GM23338 (cell line): ENCODE data around the gene TBC1D16. TPM values are rescaled to one million over a fixed set of nuclear protein-coding genes. Genes with fewer than 3 reads are reported as not detected.

Experiments used
- ATAC-seq: fragments of 200-7000 bp; cut with Tn5 transposase; 3 replicates; pipeline ENCODE4 v1.9.1; 2020
- DNase-seq: peaks from one replicate; pipeline ENCODE4 v3.0.0-alpha.2; 2015; ENCODE audit warnings: low spot score
- H2AFZ ChIP-seq: fragments of 200-600 bp; sonication (generic); 2 replicates; pipeline ENCODE4 v1.8.0; 2016; ENCODE audit warnings: antibody characterized with exemption, mild to moderate bottlenecking, moderate library complexity
- H3F3A ChIP-seq: fragments of 200-600 bp; sonication (generic); replicated peaks from 2 replicates; pipeline ENCODE4 v1.8.0; 2017; ENCODE audit warnings: antibody characterized with exemption, mixed run types, low read depth
- H3K27ac ChIP-seq: fragments of 200-600 bp; sonication (generic); 2 replicates; pipeline ENCODE4 v1.6.1; 2016; ENCODE audit warnings: low read depth
- H3K27me3 ChIP-seq: fragments of 200-600 bp; sonication (generic); 2 replicates; pipeline ENCODE4 v1.8.0; 2016; ENCODE audit warnings: mild to moderate bottlenecking, mixed run types, moderate library complexity; ENCODE audit not compliant: insufficient read depth
- H3K36me3 ChIP-seq: fragments of 200-600 bp; sonication (generic); 2 replicates; pipeline ENCODE4 v1.8.0; 2016; ENCODE audit warnings: mild to moderate bottlenecking; ENCODE audit not compliant: insufficient read depth
- H3K4me1 ChIP-seq: fragments of 200-600 bp; sonication (generic); 2 replicates; pipeline ENCODE4 v1.8.0; 2016; ENCODE audit warnings: mild to moderate bottlenecking, moderate library complexity; ENCODE audit not compliant: insufficient read depth
- H3K4me2 ChIP-seq: fragments of 200-600 bp; sonication (generic); 2 replicates; pipeline ENCODE4 v1.7.1; 2017; ENCODE audit warnings: mixed run types
- H3K4me3 ChIP-seq: fragments of 200-600 bp; sonication (generic); 2 replicates; pipeline ENCODE4 v1.6.1; 2016; ENCODE audit warnings: mixed run types
- H3K79me2 ChIP-seq: fragments of 200-600 bp; sonication (generic); replicated peaks from 2 replicates; pipeline ENCODE4 v1.8.0; 2017; ENCODE audit warnings: mild to moderate bottlenecking; ENCODE audit not compliant: insufficient read depth
- H3K9me2 ChIP-seq: fragments of 200-600 bp; sonication (generic); 2 replicates; pipeline ENCODE4 v1.8.0; 2017; ENCODE audit not compliant: insufficient read depth
- H4K20me1 ChIP-seq: fragments of 200-600 bp; sonication (generic); replicated peaks from 2 replicates; pipeline ENCODE4 v1.8.0; 2017; ENCODE audit warnings: mild to moderate bottlenecking; ENCODE audit not compliant: insufficient read depth
- H3K27ac Mint-ChIP-seq: 2 replicates; pipeline ENCODE4 v1.8.0; 2020; ENCODE audit warnings: inconsistent platforms, mild to moderate bottlenecking, moderate library complexity, mixed read lengths
- H3K27me3 Mint-ChIP-seq: 3 replicates; pipeline ENCODE4 v1.8.0; 2022; ENCODE audit warnings: low read depth, mild to moderate bottlenecking, moderate library complexity, mixed read lengths, inconsistent platforms; ENCODE audit not compliant: insufficient read depth, poor library complexity
- H3K36me3 Mint-ChIP-seq: 3 replicates; pipeline ENCODE4 v1.8.0; 2021; ENCODE audit warnings: low read depth, mild to moderate bottlenecking, inconsistent platforms, moderate library complexity, mixed read lengths
- H3K4me1 Mint-ChIP-seq: 3 replicates; pipeline ENCODE4 v1.8.0; 2020; ENCODE audit warnings: mild to moderate bottlenecking, inconsistent platforms, mixed read lengths
- H3K4me3 Mint-ChIP-seq: 3 replicates; pipeline ENCODE4 v1.8.0; 2021; ENCODE audit warnings: moderate library complexity, mild to moderate bottlenecking, inconsistent platforms, mixed read lengths
- H3K9me3 Mint-ChIP-seq: 3 replicates; pipeline ENCODE4 v1.8.0; 2020; ENCODE audit warnings: moderate library complexity, mild to moderate bottlenecking, inconsistent platforms, mixed read lengths
- CREB1 ChIP-seq: fragments of 250-450 bp; sonication (Bioruptor Pico); IDR thresholded peaks from 2 replicates; pipeline ENCODE4 v1.5.0; 2020; ENCODE audit warnings: low read depth, mild to moderate bottlenecking, moderate library complexity
- CTCF ChIP-seq, 2 experiments: fragments of 200-600 bp in 1 of 2; sonication (generic) in 1 of 2; conservative IDR thresholded peaks; 2 replicates each; pipeline versions ENCODE4 v1.5.1 to v1.6.1; 2016 to 2017; ENCODE audit warnings: antibody characterized with exemption in 2 of 2, low read depth in 2 of 2, mild to moderate bottlenecking in 2 of 2, moderate library complexity in 1 of 2
- ETS1 ChIP-seq: IDR thresholded peaks from 2 replicates; pipeline ENCODE4 v1.6.1; 2016; ENCODE audit warnings: antibody characterized with exemption
- EZH2 ChIP-seq: fragments of 200-600 bp; sonication (generic); IDR thresholded peaks from one replicate; pipeline ENCODE4 v1.8.0; 2017; ENCODE audit warnings: antibody characterized with exemption, mild to moderate bottlenecking, low read depth; ENCODE audit not compliant: unreplicated experiment
- EZH2phosphoT487 ChIP-seq: fragments of 200-600 bp; sonication (generic); IDR thresholded peaks from one replicate; pipeline ENCODE4 v1.8.1; 2018; ENCODE audit warnings: antibody characterized with exemption; ENCODE audit not compliant: unreplicated experiment
- JUNB ChIP-seq: IDR thresholded peaks from one replicate; pipeline ENCODE4 v1.6.1; 2016; ENCODE audit warnings: antibody characterized with exemption; ENCODE audit not compliant: unreplicated experiment
- NANOG ChIP-seq: IDR thresholded peaks from 2 replicates; pipeline ENCODE4 v1.6.1; 2016; ENCODE audit warnings: antibody characterized with exemption, borderline replicate concordance
- POLR2AphosphoS5 ChIP-seq: IDR thresholded peaks from 2 replicates; pipeline ENCODE4 v1.6.1; 2016; ENCODE audit warnings: antibody characterized with exemption, low read depth
- REST ChIP-seq: IDR thresholded peaks from one replicate; pipeline ENCODE4 v1.6.1; 2018; ENCODE audit warnings: antibody characterized with exemption; ENCODE audit not compliant: unreplicated experiment
- STAT1 ChIP-seq: IDR thresholded peaks from one replicate; pipeline ENCODE4 v1.6.1; 2016; ENCODE audit warnings: antibody characterized with exemption; ENCODE audit not compliant: unreplicated experiment
- ZNF114 ChIP-seq: fragments of 250-450 bp; sonication (Bioruptor Pico); IDR thresholded peaks from 2 replicates; pipeline ENCODE4 v1.5.0; 2020; ENCODE audit warnings: mild to moderate bottlenecking, moderate library complexity
- ZNF462 ChIP-seq: fragments of 250-450 bp; sonication (Bioruptor Pico); IDR thresholded peaks from 2 replicates; pipeline ENCODE4 v1.5.0; 2020; ENCODE audit warnings: mild to moderate bottlenecking, moderate library complexity
- long read RNA-seq: library from polyadenylated mRNA; unstranded; transcript quantifications from one replicate; pipeline ENCODE4 v2.0.0, GENCODE V29; 2020; ENCODE audit not compliant: unreplicated experiment
- polyA plus RNA-seq: library from polyadenylated mRNA; unstranded; fragments of >200 nt; fragmentation: Nextera tagmentation; extraction: Ambion mirVana; gene quantifications from 2 replicates; pipeline ENCODE4 v1.2.1, GENCODE V29; 2016
- total RNA-seq: library from RNA; depleted of rRNA; stranded (reverse); fragments of >200 nt; shearing (Covaris generic); gene quantifications from 2 replicates; pipeline ENCODE4 v1.2.3, GENCODE V29; 2014; rRNA removed

TBC1D16 gene
- 93.5 and 104 TPM in 2 replicates for total RNA-seq
- 15.2 and 16.7 TPM in 2 replicates for polyA plus RNA-seq
- long read RNA-seq, full-length matches to known transcripts, result 3 of 15 reads
- long read RNA-seq, partial matches to known transcripts, result 0 of 15 reads
- long read RNA-seq, other reads (novel, unspliced or antisense), result 12 of 15 reads

- Mint-ChIP-seq H3K27me3 (peaks cover 7% of the 10 kb centered on the region), H3K36me3 (peaks cover 10% of the 10 kb centered on the region), H3K9me3 (no peaks in the 10 kb centered on the region), H3K4me1 (peaks cover 36% of the 10 kb centered on the region), H3K27ac (peak within 1 kb of the TSS; percentile 87), H3K4me3 (peak within 1 kb of the TSS; percentile 90)
- H2AFZ ChIP-seq, result peak within 1 kb of the TSS; percentile 90
- peaks cover 32% of the 10 kb centered on the region for H3K4me1 ChIP-seq
- no peaks in the 10 kb centered on the region for H3K27me3 ChIP-seq
- H3K79me2 ChIP-seq, result peaks cover 46% of the 10 kb centered on the region
- peak within 1 kb of the TSS; percentile 69 for H3K27ac ChIP-seq
- ATAC-seq, result no peak
- H3F3A ChIP-seq, result no peaks in the 10 kb centered on the region
- no peak for TF ChIP-seq ETS1
- TF ChIP-seq STAT1, result no peak
- no peak for TF ChIP-seq ZNF114 (CRISPR knock-in tag)
- no peak for TF ChIP-seq CREB1
- no peak for TF ChIP-seq NANOG
- TF ChIP-seq EZH2, result no peak
- TF ChIP-seq CTCF (conservative IDR thresholded peaks at IDR 0.05; ENCODE audit: low read depth in 2 of 2), result no peak
- TF ChIP-seq EZH2phosphoT487, result no peak
- TF ChIP-seq POLR2AphosphoS5, result no peak
- no peak for TF ChIP-seq JUNB
- TF ChIP-seq REST, result no peak
- TF ChIP-seq ZNF462 (CRISPR knock-in tag), result no peak
- peaks cover 2% of the 10 kb centered on the region; the same call in 1 of the 2 replicates for H3K36me3 ChIP-seq
- H3K4me3 ChIP-seq, result peak within 1 kb of the TSS; percentile 95
- H4K20me1 ChIP-seq, result peaks cover 39% of the 10 kb centered on the region
- no peaks in the 10 kb centered on the region for H3K9me2 ChIP-seq
- peak within 1 kb of the TSS; percentile 98 for H3K4me2 ChIP-seq
- no peak for DNase-seq
These were observed at the start of gene TBC1D16 for GRCh38 chr17:80035687-80035936. Gene TBC1D16 (minus strand): TSS chr17:80035872. CDS start chr17:80013547, 22,325 bp downstream.
